HG03378 (cell line): ENCODE results near the gene OOSP3.
"Not testable (repeated sequence)": the region's sequence is repeated elsewhere in the genome, so short reads cannot be mapped to it uniquely, and the experiment has no call there.

Source experiments
- ATAC-seq: cut with Tn5 transposase; IDR thresholded peaks from one replicate; pipeline ENCODE4 v1.9.1; 2021; ENCODE audit warnings: mild to moderate bottlenecking, moderate library complexity; ENCODE audit not compliant: unreplicated experiment

Gene OOSP3

DNA sequence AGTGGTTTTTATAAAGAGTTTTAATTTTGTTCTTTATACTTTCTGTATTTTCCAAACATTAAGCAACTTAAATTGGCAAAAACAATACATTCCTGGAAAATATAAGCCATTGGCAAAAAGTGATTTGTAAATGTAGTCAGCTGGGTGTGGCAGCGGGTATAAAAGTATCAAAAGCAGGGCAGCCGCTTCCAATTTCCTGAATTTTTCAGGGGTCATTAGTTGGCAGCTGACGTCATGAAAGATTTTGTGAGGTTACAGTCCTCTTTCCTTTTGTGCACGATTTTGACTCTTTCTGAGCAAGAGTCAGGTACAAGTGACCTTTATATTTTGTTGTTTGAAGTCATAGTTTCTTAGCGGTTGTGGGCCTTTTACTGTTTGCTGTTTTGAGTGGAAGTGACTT is at the start of gene OOSP3:
Gene OOSP3, plus strand, starts transcription at position 208 of the 400 bp plus-strand sequence. Its CDS starts 27 bp downstream, at position 235.
- ATAC-seq, result no peak

- ATAC-seq, result no peak
Observed at GRCh38 chr11:59829358-59829757, 49.2 kb upstream of the OOSP3 start.

DNA sequence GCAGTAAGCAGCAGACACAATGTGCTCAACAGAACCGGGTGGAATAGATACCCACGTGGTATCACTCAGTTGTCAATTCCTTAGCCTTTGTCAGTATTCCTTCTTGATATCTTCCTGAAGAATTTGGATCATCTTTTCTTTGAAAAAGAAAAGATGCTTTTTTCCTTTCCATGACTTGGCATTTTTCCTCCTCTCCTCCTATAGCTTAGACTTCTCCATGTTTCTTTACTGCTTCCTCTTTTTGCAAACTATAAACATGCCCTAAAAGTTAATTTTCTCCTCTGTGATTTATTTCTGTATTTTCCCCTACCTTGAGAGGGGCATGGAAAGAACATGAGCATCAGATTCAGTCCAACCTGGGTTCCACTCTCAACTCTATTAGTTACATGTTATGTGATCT is 45.0 kb upstream of the OOSP3 start:
- no peak for ATAC-seq

DNA sequence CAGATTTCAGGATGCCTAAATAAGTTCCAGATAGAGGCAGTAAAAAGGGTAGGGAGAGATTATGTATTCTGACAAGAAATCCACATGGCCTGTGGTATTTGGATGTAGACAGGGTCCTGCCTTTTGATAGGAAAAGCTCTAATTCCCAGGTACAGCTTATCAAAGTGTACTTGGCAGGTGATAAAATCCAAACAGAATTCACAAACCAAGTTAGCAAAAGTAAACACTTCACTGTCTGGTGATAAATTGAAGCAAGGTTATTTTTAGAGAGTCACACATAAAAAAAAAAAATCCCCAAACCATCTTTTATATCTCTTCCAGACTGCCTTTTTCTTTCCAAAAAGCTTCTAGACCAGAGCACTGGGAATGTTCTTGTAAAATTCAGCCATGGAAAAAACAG is 39.0 kb upstream of the OOSP3 start:
- ATAC-seq, result no peak

DNA sequence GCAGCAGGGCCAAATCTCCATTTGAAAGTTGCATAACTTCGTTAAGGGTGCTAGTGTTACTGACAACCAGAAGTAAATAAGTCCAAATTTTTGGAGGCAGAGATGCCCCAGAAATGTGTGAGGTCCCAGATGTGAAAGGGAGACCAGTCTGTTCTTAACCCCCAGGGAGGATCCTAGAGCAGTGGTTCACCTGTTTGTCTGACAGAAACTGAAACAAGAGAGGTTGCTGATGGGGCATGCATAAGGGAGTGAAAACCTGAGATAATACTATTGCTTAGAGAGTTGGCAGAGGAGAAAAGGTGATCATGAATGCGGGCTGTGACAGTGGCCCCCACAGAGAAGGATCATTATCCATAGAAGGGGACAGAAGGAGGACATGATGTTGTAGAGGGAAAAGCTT is 37.1 kb upstream of the OOSP3 start:
- peak; percentile 80 for ATAC-seq

GRCh38 chr11:59842316-59842715 is 36.3 kb upstream of the OOSP3 start:
- ATAC-seq, result no peak

GRCh38 chr11:59845399-59845798 is 33.2 kb upstream of the OOSP3 start, which contains the start of gene CBLIF:
Gene CBLIF, minus strand, starts transcription at chr11:59845499. Its CDS starts 46 bp downstream, at chr11:59845453.
- no peak for ATAC-seq

- ATAC-seq, result no peak
Observed at GRCh38 chr11:59846556-59846955, 32.0 kb upstream of the OOSP3 start.

DNA sequence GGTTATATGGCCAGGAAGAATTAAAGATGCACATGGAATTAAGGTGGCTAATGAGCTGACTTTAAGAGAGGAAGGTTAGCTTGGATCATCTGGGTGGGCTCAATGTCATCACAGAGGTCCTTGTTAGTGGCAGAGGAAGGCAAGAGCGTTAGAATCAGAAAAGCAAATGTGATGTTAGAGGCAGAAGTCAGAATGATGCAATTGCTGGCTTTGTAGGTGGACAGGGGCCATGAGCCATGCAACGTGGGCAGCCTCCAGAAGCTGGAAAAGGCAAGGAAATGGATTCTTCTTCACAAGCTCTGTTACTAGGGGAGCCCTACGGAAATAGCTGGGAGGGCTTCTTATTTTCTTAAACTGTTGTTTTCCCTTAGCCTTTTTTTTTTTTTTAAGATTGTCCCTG is 31.0 kb upstream of the OOSP3 start:
- no peak for ATAC-seq

GRCh38 chr11:59848439-59848838 is 30.1 kb upstream of the OOSP3 start:
- not testable (repeated sequence) for ATAC-seq

DNA sequence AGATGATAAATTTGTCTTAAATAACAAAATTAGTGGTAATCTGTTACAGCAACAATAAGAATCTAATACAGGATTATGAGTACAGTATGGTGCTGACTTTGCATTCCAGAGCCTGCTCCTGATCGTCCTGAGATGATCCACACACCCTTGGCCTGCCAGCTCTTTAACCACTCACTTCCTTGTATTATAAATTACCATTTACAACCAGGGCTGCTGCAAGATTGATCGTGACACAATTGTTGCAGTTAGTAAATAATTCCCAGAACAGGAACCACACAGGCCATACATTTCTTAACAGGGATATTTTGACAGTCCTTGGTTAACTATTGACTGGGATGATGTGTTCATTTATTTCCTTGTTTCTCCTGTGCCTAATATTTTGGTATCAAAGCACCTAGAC is 29.5 kb upstream of the OOSP3 start:
- ATAC-seq, result peak; percentile 79

DNA sequence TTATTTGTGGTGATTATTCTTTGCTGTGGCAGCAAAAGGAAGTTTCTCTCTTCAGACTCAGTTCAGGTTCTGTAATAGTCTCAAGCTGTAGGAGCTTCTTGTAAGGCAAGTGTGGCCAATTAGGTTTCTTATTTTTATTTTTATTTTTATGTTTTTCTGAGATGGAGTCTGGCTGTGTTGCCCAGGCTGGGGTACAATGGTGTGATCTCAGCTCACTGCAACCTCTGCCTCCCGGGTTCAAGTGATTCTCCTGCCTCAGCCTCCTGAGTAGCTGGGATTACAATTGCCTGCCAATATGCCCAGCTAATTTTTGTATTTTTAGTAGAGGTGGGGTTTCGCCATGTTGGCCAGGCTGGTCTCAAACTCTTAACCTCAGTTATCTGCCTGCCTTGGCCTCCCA is 29.0 kb upstream of the OOSP3 start:
- not testable (repeated sequence) for ATAC-seq

- ATAC-seq, result not testable (repeated sequence)
Observed at GRCh38 chr11:59851416-59851815, 27.2 kb upstream of the OOSP3 start.

DNA sequence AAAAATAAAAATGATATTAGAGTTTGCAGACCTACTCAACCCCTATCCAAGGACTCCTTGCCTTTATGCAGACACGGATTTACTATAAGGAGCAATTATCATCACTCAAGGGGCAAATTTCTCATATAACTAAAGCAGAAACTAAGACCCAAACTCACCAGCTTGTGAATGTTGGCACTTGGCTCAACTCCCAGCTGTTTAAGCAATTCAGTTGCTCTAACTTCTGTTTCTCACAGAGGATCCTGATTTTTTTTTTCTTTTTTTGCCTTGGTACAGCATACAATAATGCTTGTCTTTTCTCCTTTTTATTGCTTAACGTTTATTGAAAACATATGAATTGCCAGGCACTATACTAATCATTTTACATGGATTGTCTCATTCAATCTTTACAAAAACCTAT is 23.7 kb upstream of the OOSP3 start:
- no peak for ATAC-seq

DNA sequence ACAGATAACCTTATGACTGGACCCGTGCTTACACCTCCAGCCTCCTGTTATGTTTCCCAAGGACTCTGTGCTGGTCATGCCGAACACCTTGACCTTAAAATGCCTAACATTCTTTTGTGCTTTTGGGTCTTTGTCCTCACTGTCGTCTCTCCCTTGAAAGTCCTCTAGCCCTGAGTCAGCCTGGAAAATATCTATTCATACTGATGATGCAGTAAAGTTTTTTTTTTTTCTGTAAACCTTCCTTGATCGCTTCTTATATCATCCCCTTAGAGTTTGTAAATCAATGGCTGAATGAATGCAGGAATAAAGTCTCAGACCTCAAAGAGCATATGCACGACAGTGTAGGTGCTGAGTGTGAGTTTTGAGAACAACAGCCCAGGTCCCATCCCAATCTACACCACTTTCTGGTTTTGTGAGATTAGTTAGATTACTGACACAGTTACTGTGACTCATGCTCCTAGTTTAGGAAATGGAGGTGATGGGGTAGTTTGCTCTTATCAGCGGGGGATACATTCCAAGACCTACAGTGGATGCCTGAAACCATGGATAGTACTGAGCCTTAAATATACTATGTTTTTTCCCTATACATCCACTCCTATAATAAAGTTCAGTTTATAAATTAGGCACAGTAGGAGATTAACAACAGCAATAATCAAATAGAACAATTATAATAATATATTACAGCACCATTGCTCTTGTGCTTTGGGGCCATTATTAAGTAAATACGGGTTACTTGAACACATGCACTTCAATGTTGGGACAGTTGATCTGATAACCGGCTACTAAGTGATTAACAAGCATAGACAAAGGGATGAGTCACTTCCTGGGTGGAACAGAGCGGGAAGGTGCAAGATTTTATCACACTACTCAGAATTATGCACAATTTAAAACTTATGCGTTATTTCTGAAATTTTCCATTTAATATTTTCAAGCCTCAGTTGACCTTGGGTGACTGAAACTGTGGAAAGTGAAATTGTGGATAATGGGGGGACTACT is 20.8 kb upstream of the OOSP3 start:
- no peak for ATAC-seq

DNA sequence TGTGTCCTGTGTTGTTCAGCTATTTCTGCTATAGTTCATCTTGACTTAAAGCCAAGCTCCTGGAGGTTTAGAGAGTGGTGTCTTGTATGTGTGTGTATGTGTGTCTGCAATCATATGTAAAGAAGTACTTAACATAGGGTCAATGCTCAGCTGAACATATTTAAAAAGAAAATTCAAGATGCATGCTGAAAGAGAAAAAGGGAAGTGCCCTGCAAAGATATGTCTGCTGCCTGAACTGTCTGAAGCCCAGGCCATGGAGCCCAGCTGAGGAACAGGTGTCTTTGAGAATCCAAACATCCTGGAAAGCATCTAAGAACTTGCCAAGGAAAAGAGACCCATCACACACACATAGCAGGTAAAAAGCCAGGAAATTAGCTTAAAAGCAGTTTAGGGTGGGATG is 18.9 kb upstream of the OOSP3 start:
- ATAC-seq, result no peak

GRCh38 chr11:59862252-59862651 is 16.3 kb upstream of the OOSP3 start:
- ATAC-seq, result no peak

DNA sequence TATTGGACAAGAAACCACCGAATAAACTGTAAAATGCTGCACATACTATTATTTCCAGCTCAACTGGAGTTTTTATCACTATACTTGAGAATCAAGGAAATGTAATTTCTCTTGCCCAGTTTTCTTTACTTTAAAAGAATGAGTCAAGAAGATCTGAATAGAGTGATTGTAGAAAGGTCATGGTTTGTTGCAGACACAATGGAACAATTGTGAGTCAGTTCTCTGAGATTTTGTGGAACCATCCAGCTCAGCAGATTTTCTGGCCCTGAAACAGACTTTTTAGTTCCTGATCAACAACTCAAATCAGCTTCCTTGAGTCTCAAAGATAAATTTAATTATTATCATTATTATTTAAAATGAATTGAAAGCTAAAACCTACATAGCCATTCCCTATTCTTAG is 13.6 kb upstream of the OOSP3 start:
- ATAC-seq, result no peak

DNA sequence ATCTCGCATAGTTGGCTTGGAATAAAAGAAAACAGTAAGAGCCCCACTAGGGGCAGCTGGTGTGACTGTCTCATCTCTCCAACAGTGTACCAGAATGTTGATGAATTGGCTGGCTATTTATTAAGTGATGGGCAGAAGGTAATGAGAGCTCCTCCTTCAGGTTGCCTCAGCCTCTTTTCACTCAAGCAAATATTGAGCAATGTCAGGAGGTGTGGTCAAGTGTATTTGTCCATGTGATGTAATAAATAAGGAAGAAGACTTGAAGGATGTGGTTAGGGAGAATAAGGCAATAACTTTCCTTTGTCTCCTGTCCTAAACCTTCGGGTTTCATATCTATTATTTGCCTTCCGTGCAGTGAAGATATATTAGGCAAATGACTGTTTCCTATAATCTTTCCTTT is 12.2 kb upstream of the OOSP3 start, which contains the start of gene TCN1:
Gene TCN1, minus strand, starts transcription at position 91 of the 400 bp plus-strand sequence. Its CDS starts 17 bp downstream, at position 74.
- ATAC-seq, result no peak

DNA sequence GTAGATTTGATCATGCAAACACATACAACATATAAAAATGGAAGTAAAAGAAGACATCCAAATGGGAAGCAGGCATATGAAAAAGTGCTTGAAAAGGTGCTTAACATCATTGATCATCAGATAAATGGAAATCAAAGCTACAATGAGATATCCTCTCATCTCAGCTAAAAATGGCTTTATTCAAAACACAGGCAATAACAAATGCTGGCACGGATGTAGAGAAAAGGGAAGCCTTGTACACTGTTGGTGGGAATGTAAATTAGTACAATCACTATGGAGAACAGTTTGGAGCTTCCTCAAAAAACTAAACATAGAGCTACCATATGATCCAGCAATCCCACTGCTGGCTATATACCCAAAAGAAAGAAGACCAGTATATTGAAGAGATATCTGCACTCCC is 11.7 kb upstream of the OOSP3 start:
- ATAC-seq, result no peak

GRCh38 chr11:59867946-59868345 is 10.6 kb upstream of the OOSP3 start:
- no peak for ATAC-seq

- ATAC-seq, result no peak
Observed at GRCh38 chr11:59872076-59872475, 6.5 kb upstream of the OOSP3 start.
